H1 (cell line): ENCODE measurements around the gene LCOR. TPM values are rescaled to one million over a fixed set of nuclear protein-coding genes. Genes with fewer than 3 reads are reported as not detected.

Source experiments
- CTCF ChIA-PET: fragments of 300-600 bp; sonication (Branson Sonifier 250); formaldehyde crosslinking; loops from one replicate; lab custom pipeline; 2021; ENCODE audit not compliant: partially characterized antibody; lab: Charles Lee
- POLR2A ChIA-PET: fragments of 300-600 bp; sonication (Branson Sonifier 250); formaldehyde crosslinking; loops from one replicate; lab custom pipeline; 2021; ENCODE audit warnings: inconsistent platforms; ENCODE audit not compliant: partially characterized antibody; lab: Charles Lee
- DNase-seq, 2 experiments: peaks; one replicate each; pipeline versions ENCODE4 v3.0.0 to v3.0.0-alpha.2; 2010 to 2022; ENCODE audit warnings: low spot score in 2 of 2, low read depth in 1 of 2, mixed read lengths in 1 of 2
- FAIRE-seq: peaks from 2 replicates; lab custom pipeline; 2011; peaks lifted over from hg19 to GRCh38; lab: Jason Lieb, UNC
- H2AFZ ChIP-seq: 2 replicates; pipeline ENCODE4 v1.8.1; 2012; ENCODE audit warnings: low read length, inconsistent platforms
- H2AK5ac ChIP-seq: 2 replicates; pipeline ENCODE4 v1.6.1; 2013; ENCODE audit warnings: low read depth, low read length
- H2BK120ac ChIP-seq: replicated peaks from 2 replicates; pipeline ENCODE3; 2013; ENCODE audit warnings: low read depth, low read length, inconsistent platforms
- H2BK12ac ChIP-seq: 2 replicates; pipeline ENCODE4 v1.6.1; 2013; ENCODE audit warnings: low read depth, low read length
- H2BK15ac ChIP-seq: 2 replicates; pipeline ENCODE4 v1.6.1; 2013; ENCODE audit warnings: low read length
- H2BK20ac ChIP-seq: 2 replicates; pipeline ENCODE4 v1.6.1; 2013; ENCODE audit warnings: low read length
- H2BK5ac ChIP-seq: 2 replicates; pipeline ENCODE4 v1.6.1; 2013; ENCODE audit warnings: low read depth, low read length
- H3K14ac ChIP-seq: 2 replicates; pipeline ENCODE4 v1.6.1; 2013; ENCODE audit warnings: inconsistent platforms; ENCODE audit not compliant: insufficient read length
- H3K18ac ChIP-seq: 2 replicates; pipeline ENCODE4 v1.6.1; 2013; ENCODE audit warnings: low read length; ENCODE audit errors: extremely low read depth
- H3K23ac ChIP-seq: 2 replicates; pipeline ENCODE4 v1.6.1; 2013; ENCODE audit warnings: inconsistent platforms; ENCODE audit not compliant: insufficient read length
- H3K23me2 ChIP-seq: 2 replicates; pipeline ENCODE4 v1.6.1; 2013; ENCODE audit warnings: low read depth, low read length
- H3K27ac ChIP-seq: 2 replicates; pipeline ENCODE4 v1.6.1; 2011; ENCODE audit warnings: low read depth, low read length, inconsistent platforms
- H3K27me3 ChIP-seq, 4 experiments: replicated peaks in 1 of 4; 1 replicate in 1 of 4; 2 replicates in 3 of 4; pipeline versions ENCODE4 v1.6.1 to v1.8.1; 2011 to 2013; ENCODE audit warnings: low read length in 3 of 4, mild to moderate bottlenecking in 3 of 4, inconsistent platforms in 2 of 4, mixed read lengths in 2 of 4, moderate library complexity in 1 of 4; ENCODE audit not compliant: control insufficient read depth in 3 of 4, insufficient read depth in 3 of 4; ENCODE audit errors: extremely low read depth in 1 of 4
- H3K36me3 ChIP-seq, 4 experiments: 2 replicates each; pipeline versions ENCODE4 v1.6.1 to v1.8.1; 2011 to 2013; ENCODE audit warnings: mild to moderate bottlenecking in 4 of 4, low read length in 3 of 4, moderate library complexity in 2 of 4, control low read depth in 1 of 4, inconsistent platforms in 1 of 4; ENCODE audit not compliant: insufficient read depth in 4 of 4, control insufficient read depth in 2 of 4
- H3K4ac ChIP-seq: replicated peaks from 2 replicates; pipeline ENCODE3; 2013; ENCODE audit warnings: low read length, low read depth, mixed read lengths, inconsistent platforms; ENCODE audit not compliant: insufficient read length
- H3K4me1 ChIP-seq, 4 experiments: replicated peaks in 1 of 4; 1 replicate in 1 of 4; 2 replicates in 3 of 4; pipeline versions ENCODE4 v1.6.1 to v1.8.1; 2011 to 2013; ENCODE audit warnings: low read length in 3 of 4, inconsistent platforms in 2 of 4, mixed read lengths in 1 of 4; ENCODE audit not compliant: insufficient read depth in 4 of 4, control insufficient read depth in 3 of 4
- H3K4me2 ChIP-seq, 2 experiments: 2 replicates each; pipeline versions ENCODE4 v1.6.1 to v1.8.1; 2011 to 2013; ENCODE audit warnings: low read depth in 2 of 2, low read length in 2 of 2, control low read depth in 1 of 2, inconsistent platforms in 1 of 2, mild to moderate bottlenecking in 1 of 2; ENCODE audit not compliant: insufficient read depth in 1 of 2
- H3K4me3 ChIP-seq, 4 experiments: fragments of 200-600, 300-600 bp in 1 of 4; sonication (generic), shearing (Covaris generic), sonication (Bioruptor Twin) in 1 of 4; 2 replicates each; pipeline versions ENCODE4 v1.5.1 to v1.8.1; 2011 to 2016; ENCODE audit warnings: low read length in 4 of 4, low read depth in 3 of 4, control low read depth in 2 of 4, inconsistent platforms in 2 of 4, mild to moderate bottlenecking in 2 of 4, mixed read lengths in 1 of 4, moderate library complexity in 1 of 4; ENCODE audit not compliant: insufficient read depth in 2 of 4; ENCODE audit errors: extremely low read depth in 1 of 4
- H3K56ac ChIP-seq: replicated peaks from 2 replicates; pipeline ENCODE3; 2013; ENCODE audit warnings: low read depth, mild to moderate bottlenecking, mixed read lengths, low read length, inconsistent platforms; ENCODE audit not compliant: insufficient read length
- H3K79me1 ChIP-seq: 2 replicates; pipeline ENCODE4 v1.6.1; 2013; ENCODE audit warnings: low read depth, low read length, control low read depth
- H3K79me2 ChIP-seq, 2 experiments: 2 replicates each; pipeline versions ENCODE4 v1.6.1 to v1.8.1; 2012 to 2013; ENCODE audit warnings: low read length in 2 of 2, mild to moderate bottlenecking in 2 of 2, inconsistent platforms in 1 of 2; ENCODE audit not compliant: insufficient read depth in 2 of 2, control insufficient read depth in 1 of 2
- H3K9ac ChIP-seq, 4 experiments: replicated peaks in 1 of 4; 1 replicate in 1 of 4; 2 replicates in 3 of 4; pipeline versions ENCODE4 v1.6.1 to v1.8.1; 2011 to 2013; ENCODE audit warnings: low read depth in 3 of 4, low read length in 3 of 4, control low read depth in 2 of 4, mild to moderate bottlenecking in 2 of 4, moderate library complexity in 2 of 4, inconsistent platforms in 1 of 4; ENCODE audit errors: extremely low read depth in 1 of 4
- H3K9me3 ChIP-seq, 2 experiments: 2 replicates each; pipeline versions ENCODE4 v1.6.1 to v1.8.1; 2012 to 2013; ENCODE audit warnings: mild to moderate bottlenecking in 2 of 2, moderate library complexity in 2 of 2, control low read depth in 1 of 2, inconsistent platforms in 1 of 2, low read depth in 1 of 2, low read length in 1 of 2, mixed read lengths in 1 of 2; ENCODE audit not compliant: insufficient read depth in 2 of 2
- H4K20me1 ChIP-seq, 2 experiments: replicated peaks in 1 of 2; 2 replicates each; pipeline versions ENCODE3 to v1.8.1; 2011 to 2013; ENCODE audit warnings: inconsistent platforms in 2 of 2, low read length in 2 of 2, mild to moderate bottlenecking in 1 of 2; ENCODE audit not compliant: insufficient read depth in 2 of 2, control insufficient read depth in 1 of 2
- H4K5ac ChIP-seq: 2 replicates; pipeline ENCODE4 v1.6.1; 2013; ENCODE audit warnings: low read length, low read depth, mixed read lengths, inconsistent platforms; ENCODE audit not compliant: insufficient read length
- H4K8ac ChIP-seq: 2 replicates; pipeline ENCODE4 v1.8.0; 2013; ENCODE audit warnings: mild to moderate bottlenecking, moderate library complexity, low read length, inconsistent platforms; ENCODE audit not compliant: insufficient read depth; ENCODE audit errors: extremely low read depth
- H4K91ac ChIP-seq: replicated peaks from 2 replicates; pipeline ENCODE3; 2013; ENCODE audit warnings: low read length, mixed read lengths, inconsistent platforms; ENCODE audit not compliant: insufficient read length
- CREB1 ChIP-seq: IDR thresholded peaks from 2 replicates; pipeline ENCODE4 v1.6.1; 2012; ENCODE audit warnings: inconsistent platforms
- KDM4A ChIP-seq: IDR thresholded peaks from one replicate; pipeline ENCODE4 v1.7.1; 2012; ENCODE audit warnings: low read depth, mild to moderate bottlenecking, moderate library complexity, low read length, inconsistent platforms; ENCODE audit not compliant: severe bottlenecking
- RAD21 ChIP-seq, 2 experiments: IDR thresholded peaks in 1 of 2; conservative IDR thresholded peaks in 1 of 2; 2 replicates each; pipeline ENCODE4 v1.6.1; 2011; ENCODE audit warnings: low read depth in 2 of 2, low read length in 2 of 2, improper control_type of control experiment in 1 of 2, inconsistent platforms in 1 of 2, mild to moderate bottlenecking in 1 of 2, moderate library complexity in 1 of 2
- SP4 ChIP-seq: IDR thresholded peaks from 2 replicates; pipeline ENCODE4 v1.6.1; 2012; ENCODE audit warnings: low read length, inconsistent platforms
- ZNF274 ChIP-seq: IDR thresholded peaks from 2 replicates; pipeline ENCODE4 v1.7.0; 2012; ENCODE audit warnings: low read length, borderline replicate concordance; ENCODE audit errors: extremely low read depth
- WGBS, 2 experiments: shearing (Covaris generic) in 1 of 2; methylation state at CpG; one replicate each; pipeline versions ENCODE4 v1.1.6 to v1.1.7; 2013 to 2015; ENCODE audit warnings: low lambda C conversion rate in 2 of 2, mixed read lengths in 2 of 2, inconsistent platforms in 1 of 2, low coverage in 1 of 2, missing lambda C conversion rate in 1 of 2; ENCODE audit not compliant: insufficient replicate concordance in 2 of 2, insufficient coverage in 1 of 2, insufficient read length in 1 of 2; ENCODE audit errors: extremely low coverage in 1 of 2, missing lambda C conversion rate in 1 of 2; 5-methylcytosine and 5-hydroxymethylcytosine counted together
- polyA plus RNA-seq, 7 experiments: library from polyadenylated mRNA; depleted of rRNA in 3 of 7; stranded (reverse) in 5 of 7; unstranded in 2 of 7; fragments of >200 nt in 5 of 7; fragments of 200-250 nt in 2 of 7; gene quantifications; 1 replicate in 5 of 7; 2 replicates in 1 of 7; 4 replicates in 1 of 7; pipeline versions ENCODE4 v1.2.1 to v1.2.3, GENCODE V29; 2011 to 2013; ENCODE audit warnings: missing spikeins in 2 of 7, mixed read lengths in 2 of 7
- total RNA-seq: library from RNA; stranded (reverse); fragmentation: NEBNext Ultra II Directional; extraction: Animal tissue kit (Norgen Biotek cat#: 25700); gene quantifications from 2 replicates; pipeline ENCODE4 v1.2.1, GENCODE V29; 2021

LCOR gene
- total and polyA plus RNA-seq, 2 of the 8 experiments (the other 6 are each of a cell fraction or from before 2014, with no cell fraction given) = 4.7 to 25.5 TPM

DNA sequence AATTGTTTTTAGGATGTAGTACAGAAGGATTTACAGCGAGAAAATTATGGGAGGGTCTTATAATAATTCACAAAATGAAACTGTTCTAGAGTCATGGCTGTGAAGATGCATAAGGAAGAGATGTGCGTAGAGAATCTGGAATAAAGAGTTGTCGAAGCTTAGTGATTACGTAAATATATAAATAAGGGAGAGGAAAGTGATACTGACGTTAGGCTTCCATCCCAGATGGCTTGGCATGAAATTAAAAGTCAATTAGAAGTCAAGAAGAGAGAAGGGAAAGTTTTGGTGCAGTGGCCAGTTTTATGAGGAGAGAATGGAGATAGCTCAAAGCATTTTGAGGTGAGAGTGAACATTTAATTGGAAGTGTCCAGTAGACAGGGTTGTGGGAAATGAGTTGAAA lies 85.5 kb downstream of the LCOR start:
- WGBS, 2 experiments = 97 to 100% methylated on average over 3 to 5 of the region's 5 CpGs

More for the DNA sequence above, 85.5 kb downstream of the LCOR start:
- no peak overlapping the region for H2BK20ac ChIP-seq
- peaks cover 0 to 7% of the 10 kb centered on the region in 2 experiments; a peak in 1 of 4 replicates for H3K79me2 ChIP-seq
- no peaks in the 10 kb centered on the region for H3K79me1 ChIP-seq
- DNase-seq = no peak
- no peak overlapping the region for H3K4me3 ChIP-seq
- no peak overlapping the region for H2AFZ ChIP-seq
- no peaks in the 10 kb centered on the region for H3K9me3 ChIP-seq
- H4K20me1 ChIP-seq = no peaks in the 10 kb centered on the region
- no peak overlapping the region for H2BK15ac ChIP-seq
- no peak overlapping the region for H3K23ac ChIP-seq
- H3K4me1 ChIP-seq = no peaks in the 10 kb centered on the region
- CTCF ChIA-PET = no interaction called here
- no peaks in the 10 kb centered on the region for H3K27me3 ChIP-seq
- TF ChIP-seq SP4 (no peak), RAD21 (IDR thresholded peaks at IDR 0.05 in 1 of 2, conservative IDR thresholded peaks at IDR 0.05 in 1 of 2; ENCODE audit: low read depth in 2 of 2, low read length in 2 of 2) (no peak), CREB1 (no peak), KDM4A (no peak), ZNF274 (no peak)
- H3K4ac ChIP-seq = no peak overlapping the region
- H2BK5ac ChIP-seq = no peak overlapping the region
- H4K5ac ChIP-seq = no peak overlapping the region
- no peak overlapping the region for H2BK12ac ChIP-seq
- H3K27ac ChIP-seq = no peak overlapping the region
- H3K9ac ChIP-seq = no peak overlapping the region
- no peak overlapping the region for H2AK5ac ChIP-seq
- H3K14ac ChIP-seq = no peak overlapping the region
- no peaks in the 10 kb centered on the region; a peak in 2 of 8 replicates for H3K36me3 ChIP-seq
- no peaks in the 10 kb centered on the region for H3K23me2 ChIP-seq
- no peak overlapping the region for H3K18ac ChIP-seq
- POLR2A ChIA-PET = no interaction called here
- H4K91ac ChIP-seq = no peak overlapping the region
- no peak overlapping the region for H3K56ac ChIP-seq
- H2BK120ac ChIP-seq = no peak overlapping the region
- H3K4me2 ChIP-seq = no peak overlapping the region
- no peak for FAIRE-seq
- no peak overlapping the region for H4K8ac ChIP-seq
